ENCODE measurements around the gene RGS9BP.

GRCh38 chr19:32717496-32717895 is 41.8 kb downstream of the RGS9BP start:
- TF ChIP-seq CTCF (IDR thresholded peaks at IDR 0.05) (no peak), POLR2A (IDR thresholded peaks at IDR 0.05) (no peak)

Data from body of pancreas (tissue), 4 donors.